ENCODE results near the gene USP32.
A peak's percentile ranks its signal among the peaks of the same experiment; 100 is the strongest.
"Not testable (repeated sequence)": the region's sequence is repeated elsewhere in the genome, so short reads cannot be mapped to it uniquely, and the experiment has no call there.

The USP32 gene

GRCh38 chr17:60231691-60232090, 160.2 kb downstream of the USP32 start:
- peak in 1 of 51 donors; percentile 51 for DNase-seq

GRCh38 chr17:60231234-60231633, 160.7 kb downstream of the USP32 start:
- DNase-seq: peak in 7 of 51 donors; percentile 2 to 54 (median 9)

- no peak for DNase-seq
Measured at GRCh38 chr17:60230358-60230757, 161.6 kb downstream of the USP32 start.

GRCh38 chr17:60229188-60229802, 162.6 kb downstream of the USP32 start:
- DNase-seq: no peak

DNA sequence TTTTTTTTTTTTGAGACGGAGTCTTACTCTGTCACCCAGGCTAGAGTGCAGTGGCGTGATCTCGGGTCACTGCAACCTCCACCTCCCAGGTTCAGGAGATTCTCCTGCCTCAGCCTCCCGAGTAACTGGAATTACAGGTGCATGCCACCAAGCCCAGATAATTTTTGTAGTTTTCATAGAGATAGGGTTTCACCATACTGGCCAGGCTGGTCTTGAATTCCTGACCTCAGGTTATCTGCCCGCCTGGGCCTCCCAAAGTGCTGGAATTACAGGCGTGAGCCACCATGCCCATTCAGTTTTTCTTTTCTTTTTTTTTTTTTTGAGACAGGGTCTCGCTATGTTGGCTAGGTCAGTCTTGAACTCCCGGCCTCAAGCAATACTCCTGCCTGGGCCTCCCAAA, 164.7 kb downstream of the USP32 start:
- not testable (repeated sequence) for DNase-seq

DNA sequence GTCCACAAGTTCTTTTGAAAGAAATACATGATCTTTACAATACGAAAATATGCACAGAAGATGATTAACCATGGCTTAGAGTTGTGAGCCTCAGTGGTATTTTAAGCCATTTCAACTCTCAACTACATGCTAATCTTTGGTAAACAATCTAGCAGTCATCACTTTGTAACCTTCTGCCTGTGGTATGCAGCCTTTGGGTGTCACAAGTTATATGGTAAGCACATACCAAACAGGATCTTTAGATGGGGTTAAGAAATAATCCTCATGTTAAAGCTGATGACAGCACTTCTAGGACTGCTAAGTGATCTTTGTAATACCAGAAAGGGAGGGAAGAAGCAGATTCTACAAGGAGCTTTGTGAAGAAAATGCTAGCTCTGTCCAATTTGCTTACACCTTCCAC, 167.9 kb downstream of the USP32 start:
- no peak for DNase-seq

- no peak for DNase-seq
Measured at GRCh38 chr17:60223456-60223855, 168.5 kb downstream of the USP32 start.

DNA sequence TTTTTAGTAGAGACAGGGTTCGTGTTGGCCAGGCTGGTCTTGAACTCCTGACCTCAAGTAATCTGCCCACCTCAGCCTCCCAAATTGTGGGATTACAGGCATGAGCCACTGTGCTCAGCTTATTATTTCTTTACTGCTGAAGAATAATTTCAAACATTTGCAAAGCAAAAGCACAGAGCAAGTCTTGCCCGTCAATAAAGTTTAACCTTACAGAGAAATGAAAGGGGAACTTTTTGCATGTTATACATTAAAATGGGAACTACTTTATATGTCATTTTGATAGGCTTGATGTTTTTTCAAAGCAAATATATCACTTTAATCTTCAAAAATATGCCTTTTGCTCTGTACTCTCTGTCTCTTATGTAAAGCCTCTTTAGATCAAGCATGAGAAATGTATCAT, 173.2 kb downstream of the USP32 start:
- DNase-seq: not testable (repeated sequence)

- not testable (repeated sequence) for DNase-seq
Measured at GRCh38 chr17:60215895-60216294, 176.0 kb downstream of the USP32 start.

- DNase-seq: not testable (repeated sequence)
Measured at GRCh38 chr17:60211282-60211681, 180.7 kb downstream of the USP32 start.

- DNase-seq: not testable (repeated sequence)
Measured at GRCh38 chr17:60208302-60208701, 183.6 kb downstream of the USP32 start.

GRCh38 chr17:60205782-60206181, 186.2 kb downstream of the USP32 start:
- not testable (repeated sequence) for DNase-seq

DNA sequence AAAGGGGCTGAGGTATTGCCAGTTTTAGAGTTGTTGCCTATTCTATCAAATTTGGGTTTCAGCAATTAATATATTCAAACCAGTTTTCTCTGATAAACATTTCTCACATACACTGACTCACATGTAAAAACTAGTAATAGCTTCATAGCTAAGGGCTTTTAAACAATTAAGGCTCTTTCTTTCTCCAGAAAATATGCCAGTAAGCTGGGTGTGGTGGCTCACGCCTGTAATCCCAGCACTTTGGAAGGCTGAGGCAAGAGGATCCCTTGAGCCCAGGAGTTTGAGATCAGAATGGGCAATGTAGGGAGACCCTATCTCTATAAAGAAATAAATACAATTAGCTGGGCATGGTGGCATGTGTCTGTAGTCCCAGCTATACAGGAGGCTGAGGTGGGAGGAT, 193.3 kb downstream of the USP32 start:
- not testable (repeated sequence) for DNase-seq

GRCh38 chr17:60194141-60194540, 197.8 kb downstream of the USP32 start:
- not testable (repeated sequence) for DNase-seq

DNA sequence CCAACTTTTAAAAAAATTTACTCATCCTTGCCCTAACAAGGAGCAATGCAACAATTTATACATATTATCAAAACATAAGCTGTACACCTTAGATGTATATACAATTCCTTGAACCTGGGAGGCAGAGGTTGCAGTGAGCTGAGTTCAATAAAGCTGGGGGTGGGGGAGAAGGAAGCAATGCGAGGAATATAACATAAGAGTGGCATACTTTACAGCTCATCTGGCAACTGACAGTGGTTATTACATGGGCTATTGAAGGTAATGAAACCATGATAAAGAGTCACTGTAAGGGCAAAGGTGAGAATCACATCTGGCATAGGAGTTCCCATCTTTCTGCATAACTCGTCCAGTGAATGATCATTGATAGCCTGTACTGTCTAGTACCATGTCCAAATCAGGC, 198.5 kb downstream of the USP32 start:
- no peak for DNase-seq

DNA sequence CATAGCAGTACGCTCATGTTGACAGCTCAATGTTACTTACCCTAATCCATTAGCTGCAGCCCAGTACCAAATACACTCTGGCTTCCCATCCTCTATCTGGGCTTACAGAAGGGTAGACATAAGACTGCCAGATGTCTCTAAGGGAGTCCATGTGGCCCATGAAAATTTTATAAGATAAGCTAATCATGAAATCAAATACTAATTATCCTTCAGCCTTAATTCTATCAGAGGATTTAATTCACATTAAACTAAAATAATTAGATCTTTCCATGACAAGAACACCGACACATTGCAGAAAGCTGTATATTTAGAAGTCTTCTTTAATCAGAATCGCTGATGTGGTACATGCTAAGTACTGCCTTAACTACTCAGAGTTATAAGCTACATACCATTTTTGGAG, 198.9 kb downstream of the USP32 start:
- DNase-seq: not testable (repeated sequence)

DNA sequence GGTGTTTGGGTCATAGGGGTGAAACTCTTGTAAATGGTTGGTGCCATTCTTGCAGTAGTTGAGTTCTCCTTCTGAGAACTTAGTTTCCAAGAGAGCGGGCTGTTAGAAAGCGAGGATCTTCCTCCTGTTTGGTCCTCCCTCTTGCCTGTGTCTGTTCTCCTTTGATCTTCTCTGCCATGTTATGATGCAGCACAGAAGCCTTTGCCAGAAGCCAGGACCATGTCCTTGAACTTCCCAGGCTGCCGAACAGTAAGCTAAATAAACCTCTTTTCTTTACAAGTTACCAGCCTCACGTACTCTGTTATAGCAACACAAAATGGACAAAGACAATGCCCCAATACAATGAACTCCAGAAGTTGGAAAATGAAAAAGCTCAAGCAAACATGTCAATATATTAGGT, 201.9 kb downstream of the USP32 start:
- not testable (repeated sequence) for DNase-seq

GRCh38 chr17:60188759-60189158, 203.2 kb downstream of the USP32 start:
- no peak for DNase-seq

DNA sequence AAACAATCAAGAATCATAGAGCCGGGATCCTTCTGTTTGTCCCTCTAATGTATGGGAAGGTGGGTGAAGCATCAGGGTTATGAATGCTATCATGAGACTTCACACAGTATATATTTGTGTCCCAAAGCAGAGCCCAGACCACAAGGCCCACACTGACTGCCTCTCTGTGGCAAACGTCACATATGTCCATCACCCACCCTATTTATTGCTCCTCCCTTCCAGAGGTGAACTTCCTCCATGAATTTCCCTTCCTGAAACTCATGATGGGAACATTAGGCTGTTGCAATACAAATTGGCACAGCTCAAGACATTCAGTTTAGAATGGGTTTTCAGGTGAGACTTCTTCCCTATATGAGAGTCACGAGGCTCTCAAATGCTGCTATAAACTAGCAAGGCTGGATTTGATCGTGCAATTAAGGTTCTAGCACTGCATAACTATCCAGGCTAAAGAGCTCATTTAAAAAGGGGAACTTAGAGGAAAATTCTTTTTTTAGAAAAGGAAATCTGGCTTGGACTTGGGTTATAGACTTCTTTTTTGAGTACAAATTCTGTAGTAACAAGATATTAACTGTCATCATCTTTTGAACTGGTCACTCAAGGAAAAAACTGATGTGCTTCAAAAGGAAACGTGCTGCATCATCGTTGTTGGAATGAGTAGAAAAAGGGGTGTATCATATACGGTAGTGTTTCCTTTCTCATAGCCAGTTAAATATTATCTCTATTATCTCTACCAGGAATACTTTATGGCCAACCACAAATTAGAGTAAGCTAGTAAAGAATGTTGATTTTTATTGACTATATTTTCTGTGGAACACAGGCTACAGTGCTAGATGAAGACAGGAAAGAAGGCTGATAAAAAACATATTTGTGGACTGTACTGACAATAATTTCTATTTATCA, 204.8 kb downstream of the USP32 start:
- DNase-seq: not testable (repeated sequence)

DNA sequence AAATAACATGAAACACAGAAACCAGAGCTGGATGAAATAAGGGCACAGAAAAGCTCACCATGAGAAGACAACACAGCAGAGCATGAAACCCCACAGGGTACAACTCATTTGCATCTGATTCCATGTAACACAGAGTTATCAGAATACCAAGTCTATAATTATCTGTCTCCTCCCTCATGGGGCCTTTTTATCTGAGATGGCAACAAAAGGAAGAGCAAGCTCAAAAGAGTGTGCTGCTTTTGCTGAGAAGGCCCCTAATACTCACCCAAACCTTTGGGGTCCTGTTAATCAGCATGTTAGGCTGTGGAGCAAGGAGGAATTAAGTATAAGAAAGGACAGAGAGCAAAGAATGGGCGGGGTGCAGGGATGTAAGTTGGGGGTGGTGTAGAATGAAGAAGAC, 205.6 kb downstream of the USP32 start:
- not testable (repeated sequence) for DNase-seq

DNA sequence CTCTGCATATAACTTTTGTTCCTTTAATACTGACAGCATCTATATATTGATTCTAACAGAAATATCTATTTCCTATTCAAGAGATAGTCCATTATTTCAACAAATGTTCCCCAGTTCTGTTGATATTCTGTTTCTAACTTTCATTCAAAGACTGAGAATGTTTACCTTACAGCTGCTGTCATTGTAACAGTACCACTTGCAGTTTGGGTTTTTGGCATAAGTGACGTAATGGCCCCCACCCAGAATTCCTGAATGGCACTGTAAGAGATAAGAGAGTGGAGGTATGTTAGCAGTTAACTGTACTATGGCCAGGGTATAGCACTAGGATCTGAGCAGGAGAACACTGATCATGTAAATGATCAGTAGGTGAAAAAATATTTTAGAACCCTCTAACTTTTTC, 211.6 kb downstream of the USP32 start:
- DNase-seq: not testable (repeated sequence)

DNA sequence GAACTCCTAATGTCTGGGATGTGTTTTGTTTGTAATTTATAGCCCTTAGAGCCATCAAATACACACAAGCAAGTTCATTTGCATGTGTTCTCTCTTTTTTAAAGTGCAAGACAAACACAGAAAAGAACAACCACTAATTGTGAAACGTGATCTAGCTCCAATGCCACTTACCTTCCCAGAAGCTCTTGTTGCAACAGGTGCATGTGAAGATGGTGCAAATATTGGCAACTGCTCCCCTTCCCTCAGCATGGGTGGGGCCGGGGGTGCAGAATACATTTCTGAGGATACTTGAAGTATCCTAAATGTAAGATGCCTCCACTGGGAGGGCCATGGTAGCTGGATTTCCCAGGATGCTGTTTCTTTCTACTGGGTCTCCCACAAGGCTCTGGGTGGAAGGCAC, 213.8 kb downstream of the USP32 start:
- not testable (repeated sequence) for DNase-seq

- DNase-seq: not testable (repeated sequence)
Measured at GRCh38 chr17:60176763-60177162, 215.2 kb downstream of the USP32 start.

All from hypothalamus (tissue), 51 donors.